Renal cortical epithelial cell (primary cell): ENCODE data around the gene CDH24. TPM values are rescaled to one million over a fixed set of nuclear protein-coding genes. Genes with fewer than 3 reads are reported as not detected.

Source experiments
- DNase-seq: peaks from one replicate; pipeline ENCODE4 v3.0.0-alpha.2; 2011; ENCODE audit warnings: low read depth
- total RNA-seq: library from RNA; depleted of rRNA; stranded (reverse); fragments of >200 nt; gene quantifications from 2 replicates; pipeline ENCODE4 v1.2.3, GENCODE V29; 2014

The CDH24 gene
- 3.5 and 6.1 TPM in 2 replicates for total RNA-seq

- peak; percentile 16 for DNase-seq
Measured at GRCh38 chr14:23056956-23057756, at the start of gene CDH24. TSS of gene CDH24 (minus strand) at chr14:23057520. CDS start at chr14:23055733, 1,787 bp downstream.

- DNase-seq, result no peak
Measured at GRCh38 chr14:23106747-23107045, 49.4 kb upstream of the CDH24 start.

DNA sequence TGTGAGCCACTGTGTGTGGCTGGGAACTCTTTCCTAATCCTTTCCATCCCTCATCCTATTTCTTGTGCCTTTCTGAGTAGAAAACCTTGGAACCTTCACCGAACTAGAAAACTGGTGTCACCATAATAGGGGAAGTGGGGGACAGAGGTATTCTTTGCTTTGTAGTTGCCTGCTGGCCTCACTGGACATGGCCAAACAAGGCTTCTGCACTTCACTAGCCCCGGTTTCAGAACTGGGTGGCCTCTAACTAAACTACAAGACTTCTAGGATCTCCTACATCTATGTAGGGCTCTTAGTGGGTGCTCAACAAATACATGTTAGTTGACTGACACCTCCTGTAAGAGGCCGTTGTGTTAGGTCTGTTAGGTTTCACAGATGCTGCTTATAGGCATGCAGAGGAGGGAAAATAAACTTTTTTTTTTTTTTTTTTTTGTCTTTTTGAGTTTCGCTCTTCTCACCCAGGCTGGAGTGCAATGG, 48.1 kb upstream of the CDH24 start:
- no peak for DNase-seq

- DNase-seq, result no peak
Measured at GRCh38 chr14:23104591-23105347, 47.4 kb upstream of the CDH24 start, which contains the start of gene CIROP. TSS of gene CIROP (minus strand) at chr14:23104989. CDS start at chr14:23104920, 69 bp downstream.

- DNase-seq, result no peak
Measured at GRCh38 chr14:23104070-23104590, 46.8 kb upstream of the CDH24 start.

GRCh38 chr14:23103581-23103980, 46.3 kb upstream of the CDH24 start:
- no peak for DNase-seq

DNA sequence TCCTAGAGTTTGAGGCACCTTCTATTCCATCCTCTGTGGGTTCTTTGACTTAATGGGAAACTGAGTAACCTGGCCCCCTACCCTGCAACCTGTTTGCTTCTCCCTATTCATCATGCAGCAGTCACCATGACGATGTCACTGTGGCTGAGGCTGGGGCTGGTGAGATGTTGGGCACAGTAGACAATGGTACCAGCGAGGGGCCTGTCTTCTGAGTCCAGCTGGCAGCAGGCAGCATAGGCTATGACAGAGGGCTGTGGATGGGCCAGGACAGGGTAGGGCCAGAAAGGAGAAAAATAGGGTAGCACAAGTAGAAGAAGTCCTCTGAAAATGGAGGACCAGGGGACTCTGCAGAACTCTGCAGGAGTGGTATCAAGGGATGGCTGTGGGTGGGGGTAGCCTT, 45.5 kb upstream of the CDH24 start:
- no peak for DNase-seq

GRCh38 chr14:23101986-23102625, 44.8 kb upstream of the CDH24 start:
- no peak for DNase-seq

- no peak for DNase-seq
Measured at GRCh38 chr14:23101213-23101970, 44.1 kb upstream of the CDH24 start.

- DNase-seq, result no peak
Measured at GRCh38 chr14:23099212-23099861, 42.0 kb upstream of the CDH24 start.

- no peak for DNase-seq
Measured at GRCh38 chr14:23097786-23098185, 40.5 kb upstream of the CDH24 start.

- peak; percentile 99 for DNase-seq
Measured at GRCh38 chr14:23095196-23096108, 38.1 kb upstream of the CDH24 start, which contains the start of gene C14orf119. TSS of gene C14orf119 (plus strand) at chr14:23095505. CDS start at chr14:23097659, 2,154 bp downstream.

DNA sequence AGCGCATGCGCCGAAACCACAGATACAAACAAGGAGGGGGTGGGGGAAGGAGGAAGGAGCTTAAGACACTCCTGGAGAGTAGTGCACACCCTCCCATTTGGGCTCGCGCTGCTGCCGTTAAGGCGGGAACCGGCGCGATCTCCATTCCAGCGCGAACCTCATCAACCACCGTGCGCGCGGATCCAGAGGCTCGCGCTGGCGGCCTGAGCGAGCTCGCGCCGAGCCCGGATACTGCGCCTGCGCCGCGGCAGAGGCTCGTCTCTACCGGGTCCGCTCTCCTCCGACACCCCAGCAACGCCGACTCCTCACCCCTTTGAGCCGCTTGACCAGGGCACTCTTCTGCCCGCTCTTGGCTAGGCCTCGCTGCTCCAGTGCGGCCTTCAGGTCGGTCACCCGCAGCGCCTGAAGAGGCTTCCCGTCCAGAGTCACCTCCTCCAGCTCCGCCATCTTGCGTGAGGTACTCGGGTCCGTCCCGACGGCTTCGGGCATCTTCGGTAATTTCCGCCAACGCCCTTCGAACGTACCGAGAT, 37.4 kb upstream of the CDH24 start, which contains the start of gene ACIN1:
Gene ACIN1, minus strand, starts transcription at position 471 of the 530 bp plus-strand sequence. Its CDS starts 24 bp downstream, at position 447.
- DNase-seq, result peak; percentile 79

GRCh38 chr14:23093991-23094665, 36.8 kb upstream of the CDH24 start:
- no peak for DNase-seq

DNA sequence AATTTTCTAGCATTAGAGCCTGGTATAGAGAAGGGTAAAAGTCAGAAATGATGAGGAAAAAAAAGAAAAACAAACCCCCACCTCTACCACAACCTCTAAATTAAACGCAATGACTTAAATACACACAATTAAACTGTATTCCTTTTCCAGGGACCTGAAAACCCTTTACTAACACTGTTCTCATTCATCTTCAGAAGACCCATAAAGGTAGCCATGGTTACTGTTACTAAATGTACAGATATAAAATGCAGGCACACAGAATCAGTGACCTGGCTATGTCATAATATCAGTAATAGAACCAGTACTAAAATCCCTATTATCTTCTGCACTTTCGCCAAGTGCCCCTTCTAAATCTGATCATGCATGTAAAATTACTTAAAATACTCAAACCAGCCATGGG, 36.2 kb upstream of the CDH24 start:
- no peak for DNase-seq

DNA sequence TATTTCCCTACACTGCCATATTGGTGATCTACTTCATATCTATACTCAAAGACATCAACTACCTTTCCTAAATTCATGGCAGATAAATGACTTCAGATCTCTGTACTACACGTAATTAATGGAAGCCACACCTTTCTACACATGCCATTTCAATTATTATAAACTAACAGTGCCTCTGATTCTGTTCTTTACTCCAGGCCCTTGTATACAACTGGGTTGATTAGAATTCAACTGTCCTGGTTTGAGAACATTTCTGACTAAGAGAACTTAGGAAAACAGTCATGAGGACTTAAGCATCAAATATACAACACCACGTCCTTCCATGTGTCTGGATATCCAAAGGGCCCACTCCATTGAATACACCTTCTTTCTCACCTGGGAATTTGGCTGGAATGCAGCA, 35.8 kb upstream of the CDH24 start:
- no peak for DNase-seq

DNA sequence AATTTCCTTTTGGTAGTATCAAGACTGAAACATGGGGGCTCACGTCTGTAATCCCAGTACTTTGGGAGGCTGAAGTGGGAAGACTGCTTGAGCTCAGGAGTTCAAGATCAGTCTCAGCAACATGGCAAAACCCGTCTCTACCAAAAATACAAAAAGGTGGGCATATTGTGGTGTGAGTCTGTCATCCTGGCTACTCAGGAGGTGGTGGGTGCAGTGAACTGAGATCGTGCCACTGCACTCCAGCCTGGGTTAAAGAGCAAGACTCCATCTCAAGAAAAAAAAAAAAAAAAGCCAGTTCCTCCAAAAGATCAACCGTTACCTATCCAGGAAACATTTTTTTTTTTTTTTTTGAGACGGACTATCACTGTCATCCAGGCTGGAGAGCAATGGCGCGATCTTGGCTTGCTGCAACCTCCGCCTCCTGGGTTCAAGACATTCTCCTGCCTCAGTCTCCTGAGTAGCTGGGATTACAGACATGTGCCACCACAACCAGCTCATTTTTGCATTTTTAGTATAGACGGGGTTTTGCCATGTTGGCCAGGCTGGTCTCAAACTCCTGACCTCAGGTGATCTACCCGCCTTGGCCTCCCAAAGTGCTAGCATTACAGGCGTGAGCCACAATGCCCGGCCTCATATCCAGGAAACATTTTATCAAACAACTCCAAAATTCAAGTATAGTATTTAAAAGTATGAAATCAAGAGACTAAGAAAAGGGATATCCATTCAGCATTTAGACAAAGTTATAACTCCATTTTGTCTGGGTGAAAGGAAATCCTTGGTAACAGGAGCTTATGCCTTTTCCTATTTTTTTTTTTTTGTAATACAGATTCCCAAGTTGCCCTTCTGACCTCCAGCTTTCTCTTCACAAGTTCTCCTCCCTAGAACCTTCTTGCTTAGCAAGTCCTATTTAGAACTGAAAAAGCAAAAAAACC, 34.2 kb upstream of the CDH24 start:
- DNase-seq, result no peak

DNA sequence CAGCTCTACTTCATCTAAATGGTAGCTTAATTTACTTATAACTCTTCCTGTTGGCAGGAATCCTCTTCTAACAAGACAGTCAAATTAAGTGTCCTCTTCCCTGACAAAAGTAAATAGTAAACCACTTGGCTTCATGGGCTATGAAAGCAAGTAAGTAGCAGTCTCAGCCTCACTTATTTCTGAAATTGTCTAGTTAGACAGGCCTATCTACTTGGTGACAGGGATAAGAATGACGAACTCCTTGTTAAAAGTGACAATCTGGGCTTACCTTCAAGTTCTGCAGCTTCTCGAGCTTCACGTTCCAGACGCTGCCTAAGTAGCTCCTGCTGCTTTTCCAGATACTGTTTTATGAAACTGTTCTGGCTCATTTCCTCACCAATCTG, 32.9 kb upstream of the CDH24 start:
- DNase-seq, result no peak
